WTC11 (cell line): ENCODE results near the gene RELT. TPM values are rescaled to one million over a fixed set of nuclear protein-coding genes. Genes with fewer than 3 reads are reported as not detected.

Experiments used
- ATAC-seq: fragments of 200-7000 bp; cut with Tn5 transposase; 2 replicates; pipeline ENCODE4 v1.10.0; 2021; ENCODE audit warnings: mild to moderate bottlenecking, moderate library complexity
- CTCF ChIA-PET: fragments of 300-600 bp; sonication (Branson Sonifier 250); formaldehyde crosslinking; loops from one replicate; lab custom pipeline; 2021; ENCODE audit warnings: antibody characterized with exemption; lab: Charles Lee
- POLR2A ChIA-PET: fragments of 350-600 bp; sonication (Branson Sonifier 250); formaldehyde crosslinking; loops from one replicate; lab custom pipeline; 2021; ENCODE audit warnings: antibody characterized with exemption; lab: Charles Lee
- DNase-seq: peaks from one replicate; pipeline ENCODE4 v3.0.0; 2021; ENCODE audit warnings: low spot score
- H3K27ac Mint-ChIP-seq: 2 replicates; pipeline ENCODE4 v1.8.0; 2021; ENCODE audit warnings: mixed read lengths
- H3K27me3 Mint-ChIP-seq: 2 replicates; pipeline ENCODE4 v1.8.0; 2021; ENCODE audit warnings: low read depth, mild to moderate bottlenecking, moderate library complexity, mixed read lengths
- H3K36me3 Mint-ChIP-seq: 2 replicates; pipeline ENCODE4 v1.8.0; 2021; ENCODE audit warnings: mixed read lengths
- H3K4me1 Mint-ChIP-seq: 2 replicates; pipeline ENCODE4 v1.8.0; 2022; ENCODE audit warnings: mixed read lengths
- H3K4me3 Mint-ChIP-seq: 2 replicates; pipeline ENCODE4 v1.8.0; 2021; ENCODE audit warnings: mild to moderate bottlenecking, moderate library complexity, mixed read lengths
- H3K9me3 Mint-ChIP-seq: 2 replicates; pipeline ENCODE4 v1.8.0; 2021; ENCODE audit warnings: mixed read lengths
- CBFB ChIP-seq: sonication (generic); formaldehyde crosslinking; IDR thresholded peaks from 2 replicates; pipeline ENCODE4 v1.8.1; 2022; ENCODE audit warnings: mild to moderate bottlenecking, low read depth, missing genetic modification reagents
- JUN ChIP-seq: sonication (generic); formaldehyde crosslinking; IDR thresholded peaks from 2 replicates; pipeline ENCODE4 v1.8.0; 2023; ENCODE audit warnings: mild to moderate bottlenecking, missing genetic modification reagents
- NFE2L1 ChIP-seq: sonication (generic); formaldehyde crosslinking; IDR thresholded peaks from 2 replicates; pipeline ENCODE4 v1.8.1; 2023; ENCODE audit warnings: missing genetic modification reagents
- NR3C1 ChIP-seq: sonication (generic); formaldehyde crosslinking; conservative IDR thresholded peaks from 2 replicates; pipeline ENCODE4 v1.8.1; 2023; ENCODE audit warnings: low read depth, mild to moderate bottlenecking, missing genetic modification reagents
- ZNF396 ChIP-seq: fragments of 250-450 bp; sonication (Bioruptor Pico); IDR thresholded peaks from 2 replicates; pipeline ENCODE4 v1.8.0; 2021; ENCODE audit warnings: mild to moderate bottlenecking, moderate library complexity, borderline replicate concordance
- ZNF416 ChIP-seq: fragments of 250-450 bp; sonication (Bioruptor Pico); IDR thresholded peaks from 2 replicates; pipeline ENCODE4 v1.9.0; 2021; ENCODE audit warnings: mild to moderate bottlenecking, inconsistent platforms
- total RNA-seq: library from RNA; stranded (reverse); gene quantifications from 3 replicates; pipeline ENCODE4 v1.2.3, GENCODE V29; 2021
- TF ChIP-seq, protein P1 (sequence below): fragments of 250-450 bp; sonication (Bioruptor Pico); IDR thresholded peaks from 2 replicates; pipeline ENCODE4 v1.9.0; 2021; ENCODE audit warnings: mild to moderate bottlenecking, borderline replicate concordance
- TF ChIP-seq, protein P2 (sequence below): sonication (generic); formaldehyde crosslinking; IDR thresholded peaks from 2 replicates; pipeline ENCODE4 v1.8.0; 2022; ENCODE audit warnings: missing genetic modification reagents
- TF ChIP-seq, protein P3 (sequence below): fragments of 250-450 bp; sonication (Bioruptor Pico); IDR thresholded peaks from 2 replicates; pipeline ENCODE4 v1.9.0; 2021; ENCODE audit warnings: moderate library complexity, mild to moderate bottlenecking, inconsistent platforms, borderline replicate concordance
- TF ChIP-seq, protein P4 (sequence below): fragments of 250-450 bp; sonication (Bioruptor Pico); IDR thresholded peaks from 2 replicates; pipeline ENCODE4 v1.9.0; 2021; ENCODE audit warnings: mild to moderate bottlenecking
- TF ChIP-seq, protein P5 (sequence below): fragments of 250-450 bp; sonication (Bioruptor Pico); IDR thresholded peaks from 2 replicates; pipeline ENCODE4 v1.8.0; 2021; ENCODE audit warnings: mild to moderate bottlenecking
- TF ChIP-seq, protein P6 (sequence below): sonication (generic); formaldehyde crosslinking; IDR thresholded peaks from 2 replicates; pipeline ENCODE4 v1.8.0; 2022; ENCODE audit warnings: mild to moderate bottlenecking, missing genetic modification reagents
- TF ChIP-seq, protein P7 (sequence below): sonication (generic); formaldehyde crosslinking; IDR thresholded peaks from 2 replicates; pipeline ENCODE4 v1.8.0; 2023; ENCODE audit warnings: missing genetic modification reagents, mild to moderate bottlenecking, borderline replicate concordance
- TF ChIP-seq, protein P8 (sequence below): fragments of 250-450 bp; sonication (Bioruptor Pico); conservative IDR thresholded peaks from 2 replicates; pipeline ENCODE4 v1.9.0; 2021; ENCODE audit warnings: mild to moderate bottlenecking

RELT gene
- total RNA-seq, 1 experiment from 2014 or later: 6.7 TPM

DNA sequence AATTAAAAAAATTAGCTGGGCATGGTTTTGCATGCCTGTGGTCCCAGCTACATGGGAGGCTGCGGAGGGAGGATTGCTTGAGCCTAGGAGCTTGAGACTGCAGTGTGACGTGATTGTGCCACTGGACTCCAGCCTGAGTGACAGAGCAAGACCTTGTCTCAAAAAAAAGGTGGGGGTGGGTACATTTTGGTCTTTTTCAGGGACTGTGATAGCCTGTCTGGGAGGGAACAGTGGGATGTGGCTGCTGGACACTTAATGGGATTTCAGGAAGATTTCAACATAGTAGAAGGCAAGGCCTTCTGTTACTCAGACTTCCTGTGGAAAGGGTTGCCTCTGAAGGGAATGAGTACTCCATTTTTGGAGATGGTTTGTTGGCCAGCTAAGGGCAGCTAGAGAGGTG, 40.6 kb downstream of the RELT start:
- CTCF ChIA-PET: interaction anchor here (1.4 kb wide), 1 partner anchor 65 kb away, joined by 4 read pairs; no protein-coding TSS in a partner anchor
- H3K4me1 Mint-ChIP-seq: peaks cover 7% of the 10 kb centered on the region
- DNase-seq (no peak), ATAC-seq (no peak)
- POLR2A ChIA-PET: no interaction called here
- no peak overlapping the region for H3K27ac Mint-ChIP-seq
- H3K36me3 Mint-ChIP-seq: peaks cover 9% of the 10 kb centered on the region
- no peaks in the 10 kb centered on the region for H3K9me3 Mint-ChIP-seq
- no peaks in the 10 kb centered on the region for H3K27me3 Mint-ChIP-seq
- TF ChIP-seq, protein P1, sequence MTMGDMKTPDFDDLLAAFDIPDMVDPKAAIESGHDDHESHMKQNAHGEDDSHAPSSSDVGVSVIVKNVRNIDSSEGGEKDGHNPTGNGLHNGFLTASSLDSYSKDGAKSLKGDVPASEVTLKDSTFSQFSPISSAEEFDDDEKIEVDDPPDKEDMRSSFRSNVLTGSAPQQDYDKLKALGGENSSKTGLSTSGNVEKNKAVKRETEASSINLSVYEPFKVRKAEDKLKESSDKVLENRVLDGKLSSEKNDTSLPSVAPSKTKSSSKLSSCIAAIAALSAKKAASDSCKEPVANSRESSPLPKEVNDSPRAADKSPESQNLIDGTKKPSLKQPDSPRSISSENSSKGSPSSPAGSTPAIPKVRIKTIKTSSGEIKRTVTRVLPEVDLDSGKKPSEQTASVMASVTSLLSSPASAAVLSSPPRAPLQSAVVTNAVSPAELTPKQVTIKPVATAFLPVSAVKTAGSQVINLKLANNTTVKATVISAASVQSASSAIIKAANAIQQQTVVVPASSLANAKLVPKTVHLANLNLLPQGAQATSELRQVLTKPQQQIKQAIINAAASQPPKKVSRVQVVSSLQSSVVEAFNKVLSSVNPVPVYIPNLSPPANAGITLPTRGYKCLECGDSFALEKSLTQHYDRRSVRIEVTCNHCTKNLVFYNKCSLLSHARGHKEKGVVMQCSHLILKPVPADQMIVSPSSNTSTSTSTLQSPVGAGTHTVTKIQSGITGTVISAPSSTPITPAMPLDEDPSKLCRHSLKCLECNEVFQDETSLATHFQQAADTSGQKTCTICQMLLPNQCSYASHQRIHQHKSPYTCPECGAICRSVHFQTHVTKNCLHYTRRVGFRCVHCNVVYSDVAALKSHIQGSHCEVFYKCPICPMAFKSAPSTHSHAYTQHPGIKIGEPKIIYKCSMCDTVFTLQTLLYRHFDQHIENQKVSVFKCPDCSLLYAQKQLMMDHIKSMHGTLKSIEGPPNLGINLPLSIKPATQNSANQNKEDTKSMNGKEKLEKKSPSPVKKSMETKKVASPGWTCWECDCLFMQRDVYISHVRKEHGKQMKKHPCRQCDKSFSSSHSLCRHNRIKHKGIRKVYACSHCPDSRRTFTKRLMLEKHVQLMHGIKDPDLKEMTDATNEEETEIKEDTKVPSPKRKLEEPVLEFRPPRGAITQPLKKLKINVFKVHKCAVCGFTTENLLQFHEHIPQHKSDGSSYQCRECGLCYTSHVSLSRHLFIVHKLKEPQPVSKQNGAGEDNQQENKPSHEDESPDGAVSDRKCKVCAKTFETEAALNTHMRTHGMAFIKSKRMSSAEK (CRISPR knock-in tag): no peak
- no peak for TF ChIP-seq CBFB (CRISPR knock-in tag)
- TF ChIP-seq JUN (CRISPR knock-in tag): no peak
- H3K4me3 Mint-ChIP-seq: no peak overlapping the region

DNA sequence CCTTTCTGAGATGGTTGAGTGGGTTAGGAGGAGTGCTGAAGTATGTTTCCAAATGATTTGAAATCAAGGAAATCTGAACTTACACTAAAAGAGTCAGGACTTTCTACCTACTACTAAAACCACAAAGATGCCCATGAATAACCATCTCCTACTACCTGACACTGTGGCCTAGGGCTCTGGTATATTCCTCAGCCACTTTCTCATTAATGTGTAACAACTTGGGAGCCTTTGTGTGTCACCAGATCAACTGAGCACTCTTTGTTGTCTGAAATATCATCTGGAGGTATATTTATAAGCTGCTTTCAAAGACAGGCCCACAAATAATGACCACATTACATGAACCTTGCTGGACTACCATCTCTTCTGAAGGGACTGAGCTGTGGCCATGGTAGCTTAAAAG, 43.9 kb downstream of the RELT start:
- Mint-ChIP-seq H3K9me3 (no peaks in the 10 kb centered on the region), H3K27me3 (no peaks in the 10 kb centered on the region), H3K36me3 (peaks cover 9% of the 10 kb centered on the region), H3K4me3 (no peak overlapping the region), H3K4me1 (peaks cover 9% of the 10 kb centered on the region), H3K27ac (no peak overlapping the region)
- DNase-seq: no peak
- POLR2A ChIA-PET: no interaction called here
- CTCF ChIA-PET: interaction anchor here (0.8 kb wide), 1 partner anchor 57 kb away, joined by 3 read pairs; no protein-coding TSS in a partner anchor
- ATAC-seq: no peak
- TF ChIP-seq, protein P2, sequence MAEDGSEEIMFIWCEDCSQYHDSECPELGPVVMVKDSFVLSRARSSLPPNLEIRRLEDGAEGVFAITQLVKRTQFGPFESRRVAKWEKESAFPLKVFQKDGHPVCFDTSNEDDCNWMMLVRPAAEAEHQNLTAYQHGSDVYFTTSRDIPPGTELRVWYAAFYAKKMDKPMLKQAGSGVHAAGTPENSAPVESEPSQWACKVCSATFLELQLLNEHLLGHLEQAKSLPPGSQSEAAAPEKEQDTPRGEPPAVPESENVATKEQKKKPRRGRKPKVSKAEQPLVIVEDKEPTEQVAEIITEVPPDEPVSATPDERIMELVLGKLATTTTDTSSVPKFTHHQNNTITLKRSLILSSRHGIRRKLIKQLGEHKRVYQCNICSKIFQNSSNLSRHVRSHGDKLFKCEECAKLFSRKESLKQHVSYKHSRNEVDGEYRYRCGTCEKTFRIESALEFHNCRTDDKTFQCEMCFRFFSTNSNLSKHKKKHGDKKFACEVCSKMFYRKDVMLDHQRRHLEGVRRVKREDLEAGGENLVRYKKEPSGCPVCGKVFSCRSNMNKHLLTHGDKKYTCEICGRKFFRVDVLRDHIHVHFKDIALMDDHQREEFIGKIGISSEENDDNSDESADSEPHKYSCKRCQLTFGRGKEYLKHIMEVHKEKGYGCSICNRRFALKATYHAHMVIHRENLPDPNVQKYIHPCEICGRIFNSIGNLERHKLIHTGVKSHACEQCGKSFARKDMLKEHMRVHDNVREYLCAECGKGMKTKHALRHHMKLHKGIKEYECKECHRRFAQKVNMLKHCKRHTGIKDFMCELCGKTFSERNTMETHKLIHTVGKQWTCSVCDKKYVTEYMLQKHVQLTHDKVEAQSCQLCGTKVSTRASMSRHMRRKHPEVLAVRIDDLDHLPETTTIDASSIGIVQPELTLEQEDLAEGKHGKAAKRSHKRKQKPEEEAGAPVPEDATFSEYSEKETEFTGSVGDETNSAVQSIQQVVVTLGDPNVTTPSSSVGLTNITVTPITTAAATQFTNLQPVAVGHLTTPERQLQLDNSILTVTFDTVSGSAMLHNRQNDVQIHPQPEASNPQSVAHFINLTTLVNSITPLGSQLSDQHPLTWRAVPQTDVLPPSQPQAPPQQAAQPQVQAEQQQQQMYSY (CRISPR knock-in tag): no peak
- TF ChIP-seq, protein P3, sequence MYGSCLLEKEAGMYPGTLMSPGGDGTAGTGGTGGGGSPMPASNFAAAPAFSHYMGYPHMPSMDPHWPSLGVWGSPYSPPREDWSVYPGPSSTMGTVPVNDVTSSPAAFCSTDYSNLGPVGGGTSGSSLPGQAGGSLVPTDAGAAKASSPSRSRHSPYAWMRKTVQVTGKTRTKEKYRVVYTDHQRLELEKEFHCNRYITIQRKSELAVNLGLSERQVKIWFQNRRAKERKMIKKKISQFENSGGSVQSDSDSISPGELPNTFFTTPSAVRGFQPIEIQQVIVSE (CRISPR knock-in tag): no peak
- no peak for TF ChIP-seq JUN (CRISPR knock-in tag)
- no peak for TF ChIP-seq ZNF416
- no peak for TF ChIP-seq ZNF396 (CRISPR knock-in tag)
- TF ChIP-seq, protein P4, sequence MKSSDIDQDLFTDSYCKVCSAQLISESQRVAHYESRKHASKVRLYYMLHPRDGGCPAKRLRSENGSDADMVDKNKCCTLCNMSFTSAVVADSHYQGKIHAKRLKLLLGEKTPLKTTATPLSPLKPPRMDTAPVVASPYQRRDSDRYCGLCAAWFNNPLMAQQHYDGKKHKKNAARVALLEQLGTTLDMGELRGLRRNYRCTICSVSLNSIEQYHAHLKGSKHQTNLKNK (CRISPR knock-in tag): no peak
- TF ChIP-seq, protein P5, sequence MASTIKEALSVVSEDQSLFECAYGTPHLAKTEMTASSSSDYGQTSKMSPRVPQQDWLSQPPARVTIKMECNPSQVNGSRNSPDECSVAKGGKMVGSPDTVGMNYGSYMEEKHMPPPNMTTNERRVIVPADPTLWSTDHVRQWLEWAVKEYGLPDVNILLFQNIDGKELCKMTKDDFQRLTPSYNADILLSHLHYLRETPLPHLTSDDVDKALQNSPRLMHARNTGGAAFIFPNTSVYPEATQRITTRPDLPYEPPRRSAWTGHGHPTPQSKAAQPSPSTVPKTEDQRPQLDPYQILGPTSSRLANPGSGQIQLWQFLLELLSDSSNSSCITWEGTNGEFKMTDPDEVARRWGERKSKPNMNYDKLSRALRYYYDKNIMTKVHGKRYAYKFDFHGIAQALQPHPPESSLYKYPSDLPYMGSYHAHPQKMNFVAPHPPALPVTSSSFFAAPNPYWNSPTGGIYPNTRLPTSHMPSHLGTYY: no peak
- TF ChIP-seq, protein P6, sequence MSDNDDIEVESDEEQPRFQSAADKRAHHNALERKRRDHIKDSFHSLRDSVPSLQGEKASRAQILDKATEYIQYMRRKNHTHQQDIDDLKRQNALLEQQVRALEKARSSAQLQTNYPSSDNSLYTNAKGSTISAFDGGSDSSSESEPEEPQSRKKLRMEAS (CRISPR knock-in tag): no peak
- no peak for TF ChIP-seq NR3C1 (CRISPR knock-in tag)
- TF ChIP-seq, protein P7, sequence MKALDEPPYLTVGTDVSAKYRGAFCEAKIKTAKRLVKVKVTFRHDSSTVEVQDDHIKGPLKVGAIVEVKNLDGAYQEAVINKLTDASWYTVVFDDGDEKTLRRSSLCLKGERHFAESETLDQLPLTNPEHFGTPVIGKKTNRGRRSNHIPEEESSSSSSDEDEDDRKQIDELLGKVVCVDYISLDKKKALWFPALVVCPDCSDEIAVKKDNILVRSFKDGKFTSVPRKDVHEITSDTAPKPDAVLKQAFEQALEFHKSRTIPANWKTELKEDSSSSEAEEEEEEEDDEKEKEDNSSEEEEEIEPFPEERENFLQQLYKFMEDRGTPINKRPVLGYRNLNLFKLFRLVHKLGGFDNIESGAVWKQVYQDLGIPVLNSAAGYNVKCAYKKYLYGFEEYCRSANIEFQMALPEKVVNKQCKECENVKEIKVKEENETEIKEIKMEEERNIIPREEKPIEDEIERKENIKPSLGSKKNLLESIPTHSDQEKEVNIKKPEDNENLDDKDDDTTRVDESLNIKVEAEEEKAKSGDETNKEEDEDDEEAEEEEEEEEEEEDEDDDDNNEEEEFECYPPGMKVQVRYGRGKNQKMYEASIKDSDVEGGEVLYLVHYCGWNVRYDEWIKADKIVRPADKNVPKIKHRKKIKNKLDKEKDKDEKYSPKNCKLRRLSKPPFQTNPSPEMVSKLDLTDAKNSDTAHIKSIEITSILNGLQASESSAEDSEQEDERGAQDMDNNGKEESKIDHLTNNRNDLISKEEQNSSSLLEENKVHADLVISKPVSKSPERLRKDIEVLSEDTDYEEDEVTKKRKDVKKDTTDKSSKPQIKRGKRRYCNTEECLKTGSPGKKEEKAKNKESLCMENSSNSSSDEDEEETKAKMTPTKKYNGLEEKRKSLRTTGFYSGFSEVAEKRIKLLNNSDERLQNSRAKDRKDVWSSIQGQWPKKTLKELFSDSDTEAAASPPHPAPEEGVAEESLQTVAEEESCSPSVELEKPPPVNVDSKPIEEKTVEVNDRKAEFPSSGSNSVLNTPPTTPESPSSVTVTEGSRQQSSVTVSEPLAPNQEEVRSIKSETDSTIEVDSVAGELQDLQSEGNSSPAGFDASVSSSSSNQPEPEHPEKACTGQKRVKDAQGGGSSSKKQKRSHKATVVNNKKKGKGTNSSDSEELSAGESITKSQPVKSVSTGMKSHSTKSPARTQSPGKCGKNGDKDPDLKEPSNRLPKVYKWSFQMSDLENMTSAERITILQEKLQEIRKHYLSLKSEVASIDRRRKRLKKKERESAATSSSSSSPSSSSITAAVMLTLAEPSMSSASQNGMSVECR (CRISPR knock-in tag): no peak
- TF ChIP-seq, protein P8, sequence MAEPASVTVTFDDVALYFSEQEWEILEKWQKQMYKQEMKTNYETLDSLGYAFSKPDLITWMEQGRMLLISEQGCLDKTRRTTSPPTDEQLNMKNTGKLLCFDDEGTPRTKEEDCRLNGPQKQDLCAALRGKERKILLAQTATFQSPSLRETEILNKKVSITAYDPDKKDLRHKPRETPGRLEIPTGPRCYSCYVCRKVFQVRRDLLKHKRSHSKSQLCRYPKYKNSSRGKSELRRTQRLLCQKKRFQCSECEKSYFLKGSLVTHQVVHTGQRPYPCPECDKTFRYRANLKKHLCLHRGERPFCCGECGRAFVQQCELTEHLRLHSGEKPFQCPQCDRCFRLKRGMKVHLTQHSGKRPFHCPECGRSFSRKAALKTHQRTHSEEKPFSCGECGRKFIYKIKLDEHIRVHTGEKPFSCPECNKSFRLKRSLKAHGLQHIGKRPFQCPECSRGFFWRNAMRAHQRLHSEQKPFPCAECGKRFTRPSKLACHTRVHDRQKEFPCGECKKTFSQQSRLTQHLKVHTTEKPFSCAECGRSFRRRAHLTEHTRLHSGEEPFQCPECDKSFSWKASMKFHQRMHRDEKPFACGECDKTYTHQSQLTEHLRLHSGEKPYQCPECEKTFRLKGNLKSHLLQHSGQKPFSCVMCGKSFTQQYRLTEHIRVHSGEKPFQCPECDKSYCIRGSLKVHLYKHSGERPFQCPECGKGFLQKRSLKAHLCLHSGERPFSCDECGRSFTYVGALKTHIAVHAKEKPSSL (CRISPR knock-in tag): no peak
- no peak for TF ChIP-seq NFE2L1 (CRISPR knock-in tag)
